Measurements from ENCODE around the gene OR5B2. TPM values are rescaled to one million over a fixed set of nuclear protein-coding genes. Genes with fewer than 3 reads are reported as not detected.

OR5B2 gene
- total RNA-seq, 1 experiment from 2014 or later, result not detected

- H3K27me3 Mint-ChIP-seq (ENCODE audit: low read depth), result no peaks in the 10 kb centered on the region
- POLR2A ChIA-PET, result no interaction called here
Measured at GRCh38 chr11:58391879-58392278, 36.0 kb downstream of the OR5B2 start.

GRCh38 chr11:58390551-58391063 lies 37.3 kb downstream of the OR5B2 start:
- POLR2A ChIA-PET, result no interaction called here

More at GRCh38 chr11:58391879-58392278, 36.0 kb downstream of the OR5B2 start:
- Mint-ChIP-seq H3K9me3 (peaks cover 33% of the 10 kb centered on the region), H3K27ac (no peak overlapping the region), H3K4me1 (no peaks in the 10 kb centered on the region), H3K36me3 (peaks cover 6% of the 10 kb centered on the region; the same call in 1 of the 2 replicates), H3K4me3 (no peak overlapping the region)
- DNase-seq (ENCODE audit: low spot score) (no peak), ATAC-seq (no peak)
- CTCF ChIA-PET, result no interaction called here
- TF ChIP-seq CTCF (IDR thresholded peaks at IDR 0.05) (no peak), PRRX2 (CRISPR knock-in tag; IDR thresholded peaks at IDR 0.05) (no peak), ZNF219 (CRISPR knock-in tag; IDR thresholded peaks at IDR 0.05; ENCODE audit: borderline replicate concordance) (no peak)

More at GRCh38 chr11:58390551-58391063, 37.3 kb downstream of the OR5B2 start:
- H3K36me3 Mint-ChIP-seq, result peaks cover 5% of the 10 kb centered on the region; the same call in 1 of the 2 replicates
- H3K27me3 Mint-ChIP-seq (ENCODE audit: low read depth), result no peaks in the 10 kb centered on the region
- CTCF ChIA-PET, result no interaction called here
- ATAC-seq (no peak), DNase-seq (ENCODE audit: low spot score) (no peak)
- no peak for TF ChIP-seq ATF6 (CRISPR knock-in tag; IDR thresholded peaks at IDR 0.05)
- TF ChIP-seq ZNF532 (CRISPR knock-in tag; IDR thresholded peaks at IDR 0.05; ENCODE audit: borderline replicate concordance), result no peak
- TF ChIP-seq KAT7 (CRISPR knock-in tag; IDR thresholded peaks at IDR 0.05; ENCODE audit: borderline replicate concordance), result no peak
- TF ChIP-seq ATF3 (CRISPR knock-in tag; conservative IDR thresholded peaks at IDR 0.05), result no peak
- no peak for TF ChIP-seq CREB1 (CRISPR knock-in tag; IDR thresholded peaks at IDR 0.05)
- no peak for TF ChIP-seq ESRRA (CRISPR knock-in tag; IDR thresholded peaks at IDR 0.05; ENCODE audit: borderline replicate concordance)
- H3K27ac Mint-ChIP-seq, result no peak overlapping the region
- no peaks in the 10 kb centered on the region for H3K4me1 Mint-ChIP-seq
- peaks cover 36% of the 10 kb centered on the region for H3K9me3 Mint-ChIP-seq
- no peak overlapping the region for H3K4me3 Mint-ChIP-seq

Other genes starting within 250 kb of the OR5B2 start
- not detected in 3 replicates for gene OR9Q2, start 239.1 kb downstream of the OR5B2 start, total RNA-seq (2021)
- gene OR1S2, start 224.0 kb downstream of the OR5B2 start, total RNA-seq (2021), result not detected in 3 replicates
- not detected in 3 replicates for gene OR1S1, start 215.4 kb downstream of the OR5B2 start, total RNA-seq (2021)
- gene OR10Q1, start 199.2 kb downstream of the OR5B2 start, total RNA-seq (2021), result not detected in 3 replicates
- not detected in 3 replicates for gene OR10W1, start 159.9 kb downstream of the OR5B2 start, total RNA-seq (2021)
- gene OR5B17, start 69.1 kb downstream of the OR5B2 start, total RNA-seq (2021), result not detected in 3 replicates
- gene OR5B3, start 21.2 kb downstream of the OR5B2 start, total RNA-seq (2021), result not detected in 3 replicates
- not detected in 3 replicates for gene OR5B12, start 14.1 kb upstream of the OR5B2 start, total RNA-seq (2021)
- gene OR5B21, start 80.0 kb upstream of the OR5B2 start, total RNA-seq (2021), result not detected in 3 replicates
- gene LPXN, start 147.7 kb upstream of the OR5B2 start, total RNA-seq (2021), result 2.1 to 2.7 TPM (median 2.6 TPM) in 3 replicates
- gene ZFP91, start 150.9 kb upstream of the OR5B2 start, total RNA-seq (2021), result 27.0 to 29.0 TPM (median 28.1 TPM) in 3 replicates
- gene CNTF, start 194.5 kb upstream of the OR5B2 start, total RNA-seq (2021), result 0.55 to 1.6 TPM (median 0.82 TPM) in 3 replicates

Measured in WTC11 (cell line).